GM18858 (cell line): ENCODE measurements around the gene OGFOD2.
"Not testable (repeated sequence)": the region's sequence is repeated elsewhere in the genome, so short reads cannot be mapped to it uniquely, and the experiment has no call there.

Experiments
- ATAC-seq: cut with Tn5 transposase; IDR thresholded peaks from one replicate; pipeline ENCODE4 v1.9.1; 2021; ENCODE audit not compliant: unreplicated experiment

Gene OGFOD2

GRCh38 chr12:123001464-123001863 is 26.4 kb downstream of the OGFOD2 start:
- ATAC-seq: no peak

- ATAC-seq: no peak
Measured at GRCh38 chr12:123003257-123003656, 28.2 kb downstream of the OGFOD2 start.

- no peak for ATAC-seq
Measured at GRCh38 chr12:123004287-123004686, 29.2 kb downstream of the OGFOD2 start.

GRCh38 chr12:123005081-123005626 is 30.1 kb downstream of the OGFOD2 start:
- ATAC-seq: no peak

GRCh38 chr12:123006977-123007376 is 31.9 kb downstream of the OGFOD2 start:
- ATAC-seq: no peak

GRCh38 chr12:123010110-123010509 is 35.1 kb downstream of the OGFOD2 start:
- no peak for ATAC-seq

GRCh38 chr12:123010681-123011080 is 35.6 kb downstream of the OGFOD2 start:
- no peak for ATAC-seq

- ATAC-seq: no peak
Measured at GRCh38 chr12:123011701-123012100, 36.7 kb downstream of the OGFOD2 start.

- no peak for ATAC-seq
Measured at GRCh38 chr12:123013185-123014095, 38.4 kb downstream of the OGFOD2 start.

GRCh38 chr12:123014473-123014872 is 39.4 kb downstream of the OGFOD2 start:
- ATAC-seq: not testable (repeated sequence)

- ATAC-seq: no peak
Measured at GRCh38 chr12:123017753-123018152, 42.7 kb downstream of the OGFOD2 start.

GRCh38 chr12:123019841-123020138 is 44.7 kb downstream of the OGFOD2 start:
- ATAC-seq: no peak

- no peak for ATAC-seq
Measured at GRCh38 chr12:123021688-123022604, 46.9 kb downstream of the OGFOD2 start.

GRCh38 chr12:123022846-123023245 is 47.8 kb downstream of the OGFOD2 start:
- ATAC-seq: no peak

GRCh38 chr12:123024819-123025391 is 49.9 kb downstream of the OGFOD2 start:
- ATAC-seq: no peak

- ATAC-seq: no peak
Measured at GRCh38 chr12:123026094-123026853, 51.2 kb downstream of the OGFOD2 start.

- ATAC-seq: no peak
Measured at GRCh38 chr12:123027726-123028445, 52.8 kb downstream of the OGFOD2 start.

- no peak for ATAC-seq
Measured at GRCh38 chr12:123028475-123028874, 53.4 kb downstream of the OGFOD2 start.

GRCh38 chr12:123029550-123029949 is 54.5 kb downstream of the OGFOD2 start:
- ATAC-seq: no peak
